ENCODE measurements around the gene ZCCHC9.

DNA sequence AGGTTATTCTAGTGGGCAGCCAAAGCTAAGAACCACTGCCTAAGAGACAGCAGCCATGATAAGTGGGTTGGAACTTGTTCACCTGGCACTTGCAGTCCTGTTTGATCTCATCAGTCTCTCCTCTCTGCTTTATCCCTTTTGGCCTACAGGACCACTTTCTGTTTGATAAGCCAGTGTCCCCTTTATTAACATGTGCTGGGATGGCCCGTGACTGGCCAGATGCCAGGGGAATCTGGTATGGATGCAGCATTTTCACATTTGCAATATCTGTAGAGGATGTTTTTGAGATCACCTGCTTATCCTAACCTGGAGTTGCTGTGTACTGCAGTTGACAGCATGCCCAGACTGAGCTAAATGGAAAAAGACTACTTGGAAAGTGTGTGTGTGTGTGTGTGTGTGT is 44.6 kb upstream of the ZCCHC9 start:
- TF ChIP-seq, protein P1, sequence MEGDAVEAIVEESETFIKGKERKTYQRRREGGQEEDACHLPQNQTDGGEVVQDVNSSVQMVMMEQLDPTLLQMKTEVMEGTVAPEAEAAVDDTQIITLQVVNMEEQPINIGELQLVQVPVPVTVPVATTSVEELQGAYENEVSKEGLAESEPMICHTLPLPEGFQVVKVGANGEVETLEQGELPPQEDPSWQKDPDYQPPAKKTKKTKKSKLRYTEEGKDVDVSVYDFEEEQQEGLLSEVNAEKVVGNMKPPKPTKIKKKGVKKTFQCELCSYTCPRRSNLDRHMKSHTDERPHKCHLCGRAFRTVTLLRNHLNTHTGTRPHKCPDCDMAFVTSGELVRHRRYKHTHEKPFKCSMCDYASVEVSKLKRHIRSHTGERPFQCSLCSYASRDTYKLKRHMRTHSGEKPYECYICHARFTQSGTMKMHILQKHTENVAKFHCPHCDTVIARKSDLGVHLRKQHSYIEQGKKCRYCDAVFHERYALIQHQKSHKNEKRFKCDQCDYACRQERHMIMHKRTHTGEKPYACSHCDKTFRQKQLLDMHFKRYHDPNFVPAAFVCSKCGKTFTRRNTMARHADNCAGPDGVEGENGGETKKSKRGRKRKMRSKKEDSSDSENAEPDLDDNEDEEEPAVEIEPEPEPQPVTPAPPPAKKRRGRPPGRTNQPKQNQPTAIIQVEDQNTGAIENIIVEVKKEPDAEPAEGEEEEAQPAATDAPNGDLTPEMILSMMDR (conservative IDR thresholded peaks at IDR 0.05): no peak
- TF ChIP-seq EZH2 (IDR thresholded peaks at IDR 0.05; ENCODE audit: low read depth): no peak
